ENCODE results near the gene C3orf33.
A peak's percentile ranks its signal among the peaks of the same experiment; 100 is the strongest.
"Not testable (repeated sequence)": the region's sequence is repeated elsewhere in the genome, so short reads cannot be mapped to it uniquely, and the experiment has no call there.

C3orf33 gene, protein sequence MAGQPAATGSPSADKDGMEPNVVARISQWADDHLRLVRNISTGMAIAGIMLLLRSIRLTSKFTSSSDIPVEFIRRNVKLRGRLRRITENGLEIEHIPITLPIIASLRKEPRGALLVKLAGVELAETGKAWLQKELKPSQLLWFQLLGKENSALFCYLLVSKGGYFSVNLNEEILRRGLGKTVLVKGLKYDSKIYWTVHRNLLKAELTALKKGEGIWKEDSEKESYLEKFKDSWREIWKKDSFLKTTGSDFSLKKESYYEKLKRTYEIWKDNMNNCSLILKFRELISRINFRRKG

DNA sequence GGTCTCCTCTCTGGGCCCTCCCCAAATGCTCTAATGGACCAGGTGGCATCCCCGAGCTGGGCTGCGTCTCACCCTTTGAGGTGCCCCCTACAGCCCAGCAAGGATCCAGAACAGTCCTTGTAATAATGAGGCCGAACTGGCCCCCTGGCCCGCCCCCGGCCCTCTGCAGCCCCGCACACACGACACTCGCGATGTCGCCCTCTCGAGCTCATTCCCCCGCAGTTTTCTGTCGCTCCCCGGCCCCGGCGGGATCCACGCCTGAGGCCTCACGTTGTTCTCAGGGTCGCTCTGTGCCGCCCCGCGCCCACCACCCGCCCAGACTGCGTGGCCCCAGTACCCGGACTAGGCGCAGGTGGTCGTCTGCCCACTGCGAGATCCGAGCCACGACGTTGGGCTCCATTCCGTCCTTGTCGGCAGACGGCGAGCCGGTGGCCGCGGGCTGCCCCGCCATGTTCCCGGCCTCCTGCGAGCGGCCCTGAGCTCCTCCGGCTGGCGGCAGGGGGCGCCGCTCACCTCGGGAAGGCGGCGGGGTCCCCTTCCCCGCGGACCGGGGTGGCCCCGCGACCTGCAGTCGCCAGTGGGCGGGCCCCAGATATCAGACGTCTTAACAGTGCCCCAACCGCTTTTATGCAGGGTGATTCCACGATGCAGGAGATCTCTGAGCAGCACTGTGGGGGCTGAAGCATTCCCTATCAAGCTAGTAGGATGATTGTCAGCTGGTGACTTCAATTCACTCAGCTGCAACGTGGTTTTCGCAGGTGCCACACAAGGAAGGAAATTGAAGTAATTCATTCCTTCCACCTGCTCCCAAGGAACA, at the start of gene C3orf33:
C3orf33 (minus strand) TSS at position 477 of the 817 bp plus-strand sequence; CDS start at position 451, 26 bp downstream.
- DNase-seq: peak; percentile 14 to 69 (median 48)

DNA sequence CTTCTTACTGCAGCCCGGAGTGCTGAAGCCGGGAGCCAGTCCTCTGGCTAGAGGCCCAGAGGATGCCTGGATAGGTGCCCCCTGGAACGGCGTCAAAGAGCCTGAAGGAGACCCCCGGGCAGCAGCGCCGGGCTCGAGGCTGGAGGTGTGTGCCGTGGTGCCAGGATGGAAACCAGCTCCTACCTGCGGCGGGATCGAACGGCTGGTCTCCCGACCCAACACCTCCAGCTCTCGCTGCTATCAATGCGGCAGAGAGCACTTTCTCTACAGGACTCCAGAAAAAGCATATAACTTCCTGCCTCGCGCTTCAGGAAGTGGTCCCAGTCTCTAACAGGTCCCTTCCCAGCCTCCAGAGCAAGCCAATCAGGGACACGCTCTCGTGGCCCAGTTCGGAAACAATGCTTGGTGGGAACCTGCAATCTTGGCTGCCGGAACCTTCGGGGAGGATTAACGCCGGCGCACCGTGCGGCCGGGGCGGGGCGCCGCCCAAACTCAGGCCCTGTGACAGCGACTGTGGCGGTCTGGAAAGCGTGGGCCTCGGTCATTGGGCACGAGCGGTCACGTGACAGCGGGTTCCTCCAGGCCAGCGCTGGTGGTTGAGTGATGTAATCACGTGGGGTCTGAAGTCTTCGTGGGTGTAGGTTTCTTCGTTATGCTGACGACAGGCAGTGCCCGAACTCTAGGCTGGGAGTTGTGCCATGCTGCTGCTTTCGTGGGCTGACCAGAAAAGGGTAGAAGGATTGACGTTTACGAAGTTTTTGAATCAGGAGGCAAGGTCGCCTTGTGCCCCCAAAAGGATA, 48.3 kb upstream of the C3orf33 start, which contains the start of gene SLC33A1:
SLC33A1 (minus strand) TSS at position 287 of the 800 bp plus-strand sequence. CDS start 430 bp downstream, outside the sequence.
- peak; percentile 87 to 95 (median 94) for DNase-seq

DNA sequence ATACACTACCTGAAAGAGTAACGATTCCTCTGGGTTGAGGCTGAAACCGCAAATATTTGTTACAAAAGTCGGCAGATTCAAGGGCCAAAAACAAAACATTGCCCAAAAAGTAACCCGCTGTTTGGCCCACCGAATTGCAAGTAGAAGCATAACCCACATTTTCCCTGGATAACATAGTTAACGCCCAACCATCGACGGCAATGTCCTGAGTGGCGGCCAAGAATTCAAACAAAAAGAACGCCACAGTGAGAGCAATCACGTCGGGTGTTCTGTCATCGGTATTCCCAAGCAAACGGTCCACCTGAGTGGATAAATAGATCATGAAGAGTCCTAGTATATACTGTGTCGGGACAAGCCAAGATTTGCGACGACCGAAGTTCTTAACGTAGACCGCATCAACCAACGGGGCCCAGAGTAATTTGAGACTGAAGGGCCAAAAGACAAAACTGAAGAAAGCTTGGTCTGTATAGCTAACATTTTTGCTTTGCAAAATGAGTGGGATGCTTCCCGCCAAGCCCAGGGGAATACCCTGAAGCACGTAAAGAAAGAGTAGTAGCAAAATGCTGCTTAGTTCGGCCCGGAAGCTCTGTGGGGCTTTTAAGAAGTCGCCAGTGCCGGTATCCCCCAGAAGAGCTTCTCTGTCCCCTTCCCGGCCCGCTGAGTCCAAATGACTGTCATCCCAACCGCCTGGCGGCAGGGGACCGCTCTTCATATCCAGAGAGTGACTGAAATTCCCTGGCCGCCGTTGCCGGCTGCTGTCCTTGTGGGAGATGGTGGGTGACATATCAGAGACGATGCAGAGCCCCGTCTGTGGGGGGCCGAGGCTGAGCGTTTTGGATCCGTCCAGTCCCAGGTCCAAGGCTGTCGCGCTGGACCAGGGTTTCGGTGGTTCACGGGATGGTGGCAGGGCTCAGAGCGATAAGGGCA, 47.4 kb upstream of the C3orf33 start:
- DNase-seq: peak in 2 of 4 experiments; percentile 17 to 26

DNA sequence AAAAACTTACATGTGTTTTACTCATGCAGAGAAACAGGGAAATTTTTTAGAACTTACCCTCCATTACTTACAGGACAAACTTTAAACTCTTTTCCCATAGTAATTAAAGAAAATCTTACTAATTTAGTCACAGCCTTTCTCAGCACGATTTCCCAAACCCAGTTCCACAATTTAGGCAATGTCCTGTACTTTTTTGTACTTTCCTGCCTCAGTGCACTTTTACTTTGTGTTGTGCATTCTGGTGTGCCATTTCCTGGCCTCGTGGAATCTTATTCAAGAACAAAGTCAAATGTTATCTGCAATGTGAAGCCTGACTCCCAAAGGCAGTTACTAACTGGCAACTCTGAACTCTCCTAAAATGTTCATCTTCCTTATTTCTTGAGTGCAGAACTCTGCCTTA, 46.3 kb upstream of the C3orf33 start:
- no peak for DNase-seq

DNA sequence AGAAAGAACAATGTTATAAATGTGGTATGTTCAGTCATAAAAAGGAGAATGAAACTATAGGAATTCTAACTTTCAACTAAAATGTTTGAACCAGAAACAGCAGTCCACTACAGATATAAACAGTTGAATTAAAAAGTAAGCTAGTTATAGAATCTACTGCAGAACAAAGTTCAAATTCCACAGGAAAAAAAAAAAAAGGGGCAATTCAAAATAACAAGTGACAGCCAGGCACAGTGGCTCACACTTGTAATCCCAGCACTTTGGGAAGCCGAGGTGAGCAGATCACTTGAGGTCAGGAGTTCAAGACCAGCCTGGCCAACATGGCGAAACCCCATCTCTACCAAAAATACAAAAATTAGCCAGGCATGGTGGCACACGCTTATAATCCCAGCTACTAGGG, 43.3 kb upstream of the C3orf33 start:
- not testable (repeated sequence) for DNase-seq

DNA sequence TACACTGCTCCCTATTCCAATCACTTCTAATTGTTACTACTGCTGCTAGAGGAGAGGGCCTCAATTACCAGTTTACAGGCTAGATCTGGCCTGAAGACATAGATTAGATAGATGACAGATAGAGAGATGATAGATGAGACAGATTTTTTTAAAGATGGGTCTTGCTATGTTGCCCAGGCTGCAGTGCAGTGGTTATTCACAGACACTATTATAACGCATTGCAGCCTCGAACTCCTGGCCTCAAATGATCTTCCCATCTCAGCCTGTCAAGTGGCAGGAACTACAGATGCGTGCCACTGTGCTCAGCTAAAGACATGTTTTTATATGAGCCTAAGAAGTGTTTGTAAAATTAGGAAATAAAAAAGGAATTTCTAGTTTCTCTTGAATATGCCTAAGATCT, 41.9 kb upstream of the C3orf33 start:
- no peak for DNase-seq

DNA sequence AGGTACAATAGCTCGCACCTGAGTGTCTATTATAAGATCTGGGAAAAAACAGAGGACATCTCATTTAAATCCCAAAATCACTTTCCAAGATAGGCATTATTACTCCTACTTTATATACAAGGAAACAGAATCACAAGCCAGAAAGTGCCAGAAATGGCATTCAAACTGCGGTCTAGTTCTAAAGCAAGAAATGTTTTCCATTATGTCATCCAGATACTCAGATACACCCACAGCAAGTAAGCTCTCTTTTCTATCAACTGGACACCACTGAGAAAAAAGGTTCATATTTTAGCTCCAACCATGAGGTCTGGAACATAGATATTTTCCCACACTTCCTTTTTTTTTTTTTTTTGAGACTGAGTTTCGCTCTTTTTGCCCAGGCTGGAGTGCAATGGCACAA, 40.0 kb upstream of the C3orf33 start:
- DNase-seq: no peak

DNA sequence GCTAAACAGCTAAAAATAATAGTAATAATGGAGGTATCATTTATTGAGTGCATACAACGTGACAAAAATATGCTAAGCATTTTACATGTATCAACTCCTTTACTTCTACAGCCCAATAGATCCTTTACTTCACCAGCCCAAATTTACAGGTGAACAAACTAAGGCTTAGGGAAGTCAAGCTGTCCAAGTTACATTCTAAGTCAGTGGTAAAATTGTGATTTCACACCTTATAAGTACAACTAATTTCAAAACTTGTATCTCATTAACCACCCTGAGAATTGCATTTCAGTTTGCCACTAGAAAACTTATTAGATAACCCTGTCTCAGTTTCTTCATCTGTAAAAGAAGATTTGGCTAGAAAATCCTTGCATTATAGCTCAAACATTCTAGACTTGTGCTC, 37.5 kb upstream of the C3orf33 start:
- no peak for DNase-seq

DNA sequence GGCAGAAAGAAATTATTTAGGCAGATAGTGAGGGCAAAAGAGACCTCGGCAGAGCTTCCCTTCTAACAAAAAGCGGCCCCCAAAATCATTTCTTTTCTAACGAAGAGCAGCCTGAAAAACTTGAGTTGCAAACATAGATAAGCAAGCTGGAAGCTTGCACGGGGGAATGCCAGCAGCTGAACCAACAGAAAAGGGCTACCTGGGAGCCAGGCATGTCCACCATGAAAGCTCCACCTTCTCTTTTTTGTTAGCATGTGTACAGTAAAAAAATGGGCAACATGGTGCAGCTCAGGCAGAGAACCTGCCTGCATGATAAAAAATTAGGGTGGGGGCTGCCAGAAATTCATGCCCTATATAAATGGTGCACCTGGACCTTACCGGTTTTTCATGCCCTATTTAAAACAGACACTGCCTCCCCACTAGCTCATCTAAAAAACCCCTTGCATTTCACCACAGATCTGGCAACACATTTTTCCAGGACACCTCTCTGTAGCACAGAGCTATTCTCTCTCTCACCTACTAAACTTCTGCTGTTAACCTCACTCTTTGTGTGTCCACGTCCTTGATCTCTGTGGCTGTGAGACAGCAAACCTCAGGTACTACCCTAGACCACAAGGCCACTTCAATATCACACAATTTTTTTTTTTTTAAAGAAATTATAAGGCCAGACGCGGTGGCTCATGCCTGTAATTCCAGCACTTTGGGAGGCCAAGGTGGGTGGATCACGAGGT, 29.4 kb upstream of the C3orf33 start:
- DNase-seq: no peak

DNA sequence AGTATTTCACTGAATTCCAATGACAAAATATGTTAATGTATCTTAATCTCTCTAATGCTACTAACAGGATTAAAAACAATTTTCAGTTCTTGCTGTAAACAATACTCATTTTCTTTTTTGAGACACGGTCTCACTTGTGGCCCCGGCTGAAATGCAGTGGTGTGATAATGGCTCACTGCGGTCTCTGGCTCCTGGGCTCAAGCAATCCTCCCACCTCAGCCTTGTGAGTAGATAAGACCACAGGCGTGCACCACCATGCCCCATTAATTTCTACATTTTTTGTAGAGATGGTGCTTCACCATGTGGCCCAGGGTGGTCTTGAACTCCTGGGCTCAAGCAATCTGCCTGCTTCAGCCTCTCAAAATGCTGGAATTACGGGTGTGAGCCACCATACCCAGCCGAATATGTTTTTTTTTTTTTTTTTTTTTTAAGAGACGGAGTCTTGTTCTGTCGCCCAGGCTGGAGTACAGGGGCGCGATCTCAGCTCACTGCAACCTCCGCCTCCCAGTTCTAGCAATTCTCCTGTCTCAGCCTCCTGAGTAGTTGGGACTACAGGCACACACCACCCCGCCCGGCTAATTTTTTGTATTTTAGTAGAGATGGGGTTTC, 22.5 kb upstream of the C3orf33 start:
- DNase-seq: not testable (repeated sequence)

DNA sequence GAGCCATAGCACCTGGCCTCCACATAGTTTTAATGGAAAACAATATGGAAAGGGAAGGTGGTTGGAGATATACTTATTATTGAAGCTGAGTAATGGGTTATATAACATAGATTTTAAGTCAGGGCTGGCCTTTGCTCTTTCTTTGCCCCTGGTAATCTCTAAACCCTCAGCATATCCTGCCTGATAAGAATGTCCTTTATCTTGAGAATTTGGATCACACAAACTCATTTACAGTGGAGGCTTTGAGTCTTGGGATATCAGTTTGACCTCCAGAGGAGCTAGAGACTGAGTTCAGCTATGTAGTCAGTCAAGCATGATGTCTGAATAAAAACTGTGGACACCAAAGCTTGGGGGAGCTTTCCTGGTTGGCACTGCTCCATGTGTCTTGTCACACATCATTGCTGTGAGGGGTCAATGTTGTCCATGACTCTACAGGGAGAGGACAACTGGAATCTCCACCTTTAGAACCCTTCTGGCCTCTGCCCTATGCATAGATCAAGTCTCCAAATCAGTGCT, 9.0 kb upstream of the C3orf33 start:
- no peak for DNase-seq

DNA sequence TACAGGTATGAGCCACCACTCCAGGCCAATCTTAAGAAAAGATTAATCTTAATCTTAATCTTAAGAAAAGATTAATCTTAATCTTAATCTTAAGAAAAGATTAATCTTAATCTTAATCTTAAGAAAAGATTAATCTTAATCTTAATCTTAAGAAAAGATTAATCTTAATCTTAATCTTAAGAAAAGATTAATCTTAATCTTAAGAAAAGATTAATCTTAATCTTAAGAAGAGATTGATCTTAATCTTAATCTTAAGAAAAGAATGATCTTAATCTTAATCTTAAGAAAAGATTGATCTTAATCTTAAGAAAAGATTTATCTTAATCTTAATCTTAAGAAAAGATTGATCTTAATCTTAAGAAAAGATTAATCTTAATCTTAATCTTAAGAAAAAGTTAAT, 7.1 kb upstream of the C3orf33 start:
- not testable (repeated sequence) for DNase-seq

DNA sequence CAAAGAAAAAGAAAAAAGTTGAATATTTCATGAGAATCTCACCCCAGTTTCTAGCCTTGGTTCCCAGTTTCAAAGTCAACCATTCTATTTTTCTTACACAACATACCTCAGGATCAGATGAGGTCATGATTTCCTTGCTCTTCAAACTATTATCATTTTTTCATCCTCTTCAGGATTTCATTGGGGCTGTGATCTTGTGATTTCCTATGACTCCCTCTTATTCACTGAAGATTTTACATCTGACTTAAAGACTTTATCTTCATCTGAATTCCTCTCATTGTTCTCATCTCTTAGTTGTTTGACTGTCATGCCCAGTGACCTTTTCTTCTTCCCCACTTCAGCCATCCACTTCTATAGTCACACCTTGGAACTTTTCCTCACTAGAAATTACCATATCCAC, 3.1 kb upstream of the C3orf33 start:
- DNase-seq: no peak

DNA sequence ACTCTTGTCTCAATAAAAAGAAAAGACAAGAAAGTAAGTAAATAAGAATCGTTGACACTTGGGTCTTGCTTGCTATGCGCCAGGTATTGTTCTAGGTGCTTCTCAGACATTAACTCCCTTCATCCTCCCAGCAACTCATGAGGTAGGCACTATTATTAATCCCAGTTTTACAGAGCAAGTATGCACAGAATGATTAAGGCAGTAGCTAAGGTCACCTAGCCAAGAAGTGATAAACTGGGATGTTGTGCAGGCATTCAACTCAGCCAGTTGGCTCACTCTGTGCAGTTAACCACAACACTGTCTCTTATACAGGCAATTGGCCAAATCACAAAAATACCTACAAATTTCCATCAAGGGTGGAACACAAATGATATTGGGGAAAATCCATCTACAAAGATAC, 1.7 kb upstream of the C3orf33 start:
- no peak for DNase-seq

DNA sequence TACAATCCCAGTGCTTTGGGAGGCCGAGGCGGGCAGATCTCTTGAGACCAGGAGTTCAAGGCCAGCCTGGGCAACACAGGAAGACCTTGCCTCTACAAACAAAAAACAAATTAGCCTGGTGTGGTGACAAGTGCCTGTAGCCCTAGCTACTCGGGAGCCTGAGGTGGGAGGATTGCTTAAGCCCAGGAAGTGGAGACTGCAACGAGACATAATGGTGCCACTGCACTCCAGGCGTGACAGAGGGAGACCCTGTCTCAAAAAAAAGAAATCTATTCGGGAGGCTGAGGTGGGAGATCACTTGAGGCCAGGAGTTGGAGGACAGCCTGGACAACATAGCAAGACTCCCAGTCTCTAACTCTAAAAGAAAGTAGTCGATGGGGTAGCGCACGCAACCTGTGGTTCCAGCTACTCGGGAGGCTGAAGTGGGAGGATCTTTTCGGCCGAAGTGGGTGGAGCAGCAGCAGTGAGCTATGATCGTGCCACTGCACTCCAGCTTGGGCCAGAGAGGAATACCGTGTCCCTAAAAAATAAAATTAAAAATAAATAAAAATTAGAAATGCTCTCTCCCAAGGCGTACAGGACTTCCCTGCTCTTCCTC, 775 bp downstream of the C3orf33 start:
- no peak for DNase-seq

DNA sequence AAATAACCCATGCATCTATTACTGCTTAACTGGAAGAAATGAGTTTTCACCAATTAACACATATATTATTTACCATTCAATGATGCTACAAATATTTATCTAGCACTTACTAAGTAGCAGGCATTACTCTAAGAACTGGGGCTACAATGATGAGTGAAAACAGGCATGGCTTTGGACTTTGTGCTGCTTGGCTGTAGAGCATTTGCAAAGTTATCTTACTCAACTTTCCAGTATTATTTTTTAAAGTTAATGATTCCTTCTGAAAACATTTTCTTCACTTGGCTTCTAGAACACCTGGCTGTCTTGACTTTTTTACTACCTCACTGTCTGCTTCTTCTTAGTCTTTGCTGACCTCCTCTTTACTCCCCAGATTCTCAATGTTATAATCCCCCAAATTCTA, 1.8 kb downstream of the C3orf33 start:
- DNase-seq: no peak

DNA sequence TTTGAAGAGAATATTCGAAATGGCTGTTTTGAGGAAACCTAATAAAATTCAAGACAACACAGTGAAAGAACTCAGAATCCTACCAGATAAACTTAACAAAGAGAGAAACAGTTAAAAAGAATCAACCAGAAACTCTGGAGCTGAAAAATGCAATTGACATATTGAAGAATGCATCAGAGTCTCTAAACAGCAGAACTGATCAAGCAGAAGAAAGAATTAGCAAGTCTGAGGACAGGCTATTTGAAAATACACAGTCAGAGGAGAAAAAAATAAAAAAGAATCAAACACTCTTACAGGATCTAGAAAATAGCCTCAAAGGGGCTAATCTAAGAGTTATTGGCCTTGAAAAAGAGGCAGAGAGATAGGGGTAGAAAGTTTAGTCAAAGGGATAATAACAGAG, 13.5 kb downstream of the C3orf33 start:
- no peak for DNase-seq

DNA sequence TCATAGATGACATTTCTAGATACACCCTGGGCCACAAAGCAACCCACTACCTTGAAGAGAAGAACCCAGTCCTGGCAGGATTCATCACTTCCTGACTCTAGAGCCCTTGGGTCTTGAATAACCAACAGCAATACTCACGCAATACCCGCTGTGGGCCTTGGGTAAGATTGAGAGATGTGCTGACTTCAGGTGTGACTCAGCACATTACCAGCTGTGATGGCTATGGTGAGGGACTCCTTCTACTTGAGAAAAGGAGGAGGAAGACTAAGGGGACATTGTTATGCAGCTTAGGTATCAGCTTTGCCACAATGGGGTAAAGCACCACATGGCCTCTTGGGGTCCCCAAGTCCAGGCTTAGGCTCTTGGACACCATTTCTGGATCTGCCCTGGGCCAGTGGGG, 14.9 kb downstream of the C3orf33 start:
- no peak for DNase-seq

DNA sequence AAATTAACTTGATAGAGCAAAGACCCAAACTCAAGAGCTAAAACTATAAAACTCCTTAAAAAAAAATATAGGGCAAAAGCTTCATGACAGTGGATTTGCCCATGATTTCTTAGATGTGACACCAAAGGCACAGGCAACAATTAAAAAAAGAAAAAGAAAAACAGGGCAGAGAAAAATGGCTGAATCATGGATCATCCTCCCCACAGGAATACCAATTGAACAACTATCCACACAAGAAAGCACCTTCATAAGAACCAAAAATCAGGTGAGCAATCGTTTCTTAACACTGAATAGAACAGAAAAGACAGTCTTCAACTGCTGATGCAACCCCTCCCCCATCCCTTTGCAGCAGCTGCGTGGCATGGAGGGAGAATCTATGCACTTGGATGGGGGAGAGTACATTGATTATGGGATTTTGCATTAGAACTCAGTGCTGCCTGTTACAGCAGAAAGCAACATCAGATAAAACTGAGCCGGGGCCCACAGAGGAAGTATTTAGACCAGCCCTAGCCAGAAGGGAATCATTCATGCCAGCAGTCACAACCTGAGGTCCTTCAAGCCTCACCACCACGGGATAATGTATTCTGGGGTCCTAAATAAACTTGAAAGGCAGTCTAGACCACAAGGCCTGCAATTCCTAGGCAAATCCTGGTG, 15.7 kb downstream of the C3orf33 start:
- no peak for DNase-seq

Data from activated naive CD4-positive, alpha-beta T cell (primary cell).